Measurements from ENCODE around the gene DVL1.

Gene DVL1

DNA sequence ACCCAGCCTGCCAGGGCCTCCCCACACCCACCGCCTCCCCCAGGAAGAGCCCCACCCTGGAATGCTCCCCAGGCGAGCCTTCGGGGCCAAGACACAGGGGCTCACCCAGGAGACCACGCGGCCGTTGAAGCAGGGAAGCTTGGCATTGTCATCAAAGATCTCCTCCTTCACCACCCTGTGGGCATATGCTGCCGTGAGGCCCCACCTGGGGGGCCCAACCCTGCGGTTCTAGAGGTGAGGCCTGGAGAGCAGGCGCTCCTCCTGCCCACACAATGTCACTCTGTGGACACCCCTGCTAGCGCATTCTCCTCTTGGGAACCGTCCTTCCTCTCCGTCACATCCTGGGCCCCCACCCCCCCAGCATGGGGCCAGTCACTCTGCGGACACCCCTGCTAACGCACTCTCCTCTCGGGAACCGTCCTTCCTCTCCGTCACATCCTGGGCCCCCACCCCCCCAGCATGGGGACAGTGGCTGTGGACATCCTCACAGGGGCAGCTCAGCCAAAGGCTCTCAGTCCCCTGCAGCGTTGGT, 6.6 kb downstream of the DVL1 start:
- peaks cover 5% of the 10 kb centered on the region; the same call in 1 of the 2 replicates for H3K9me3 ChIP-seq (ENCODE audit: control insufficient read depth, insufficient read depth, low read length)
- H3K27ac ChIP-seq (ENCODE audit: low read depth, low read length) = no peak overlapping the region
- no peak overlapping the region for H3K4me2 ChIP-seq (ENCODE audit: low read length)
- peaks cover 44% of the 10 kb centered on the region for H3K79me2 ChIP-seq (ENCODE audit: control insufficient read depth, low read length)
- H3K4me3 ChIP-seq (ENCODE audit: low read length) = no peak overlapping the region
- H3K36me3 ChIP-seq (ENCODE audit: control insufficient read depth, low read length) = peaks cover 25% of the 10 kb centered on the region
- H3K27me3 ChIP-seq (ENCODE audit: control insufficient read depth, low read length) = no peaks in the 10 kb centered on the region
- H3K4me1 ChIP-seq (ENCODE audit: control insufficient read depth, low read length) = peaks cover under 1% of the 10 kb centered on the region
- no peaks in the 10 kb centered on the region for H3F3A ChIP-seq (ENCODE audit: control insufficient read depth, insufficient read depth)
- no peaks in the 10 kb centered on the region for H3K9me2 ChIP-seq (replicated peaks; ENCODE audit: control insufficient read depth, low read length)
- peaks cover 4% of the 10 kb centered on the region; the same call in 1 of the 2 replicates for H4K20me1 ChIP-seq (ENCODE audit: control insufficient read depth, insufficient read depth, low read depth, low read length)
- no peak for TF ChIP-seq EZH2phosphoT487 (IDR thresholded peaks at IDR 0.05; ENCODE audit: borderline replicate concordance, low read length)
- no peak for TF ChIP-seq CTCF (IDR thresholded peaks at IDR 0.05; ENCODE audit: low read depth, low read length, poor library complexity, severe bottlenecking)

DNA sequence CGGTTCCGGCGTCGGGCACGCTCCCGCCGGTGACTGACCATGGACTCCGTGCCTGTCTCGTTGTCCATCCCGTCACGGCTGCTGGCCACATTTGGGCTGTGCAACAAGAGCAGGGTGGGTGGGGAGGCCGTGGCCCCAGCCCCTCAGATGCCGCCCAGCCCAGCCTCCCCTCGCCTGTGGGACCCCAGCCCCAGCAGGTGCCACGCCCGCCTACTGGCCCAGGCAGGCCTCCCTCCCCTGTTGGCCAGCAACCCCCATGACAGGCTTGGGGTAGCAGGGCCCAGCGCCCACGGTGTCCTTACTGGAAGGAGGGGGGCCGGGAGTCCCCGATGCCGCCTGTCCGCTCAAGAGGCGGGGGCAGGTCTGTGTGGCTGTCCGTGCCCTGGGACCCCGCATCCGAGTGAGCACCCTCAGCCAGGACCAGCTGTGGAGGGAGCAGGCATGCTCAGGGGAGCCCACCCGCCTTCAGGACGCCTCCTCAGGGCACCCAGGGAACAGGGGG, 7.1 kb downstream of the DVL1 start:
- Histone ChIP-seq H3K27ac (ENCODE audit: low read depth, low read length) (no peak overlapping the region), H3K9me2 (replicated peaks; ENCODE audit: control insufficient read depth, low read length) (no peaks in the 10 kb centered on the region), H3F3A (ENCODE audit: control insufficient read depth, insufficient read depth) (no peaks in the 10 kb centered on the region), H3K4me1 (ENCODE audit: control insufficient read depth, low read length) (no peaks in the 10 kb centered on the region), H3K9me3 (ENCODE audit: control insufficient read depth, insufficient read depth, low read length) (peaks cover 5% of the 10 kb centered on the region; the same call in 1 of the 2 replicates), H3K79me2 (ENCODE audit: control insufficient read depth, low read length) (peaks cover 38% of the 10 kb centered on the region), H3K4me3 (ENCODE audit: low read length) (no peak overlapping the region), H3K36me3 (ENCODE audit: control insufficient read depth, low read length) (peaks cover 29% of the 10 kb centered on the region), H3K27me3 (ENCODE audit: control insufficient read depth, low read length) (no peaks in the 10 kb centered on the region), H3K4me2 (ENCODE audit: low read length) (no peak overlapping the region), H4K20me1 (ENCODE audit: control insufficient read depth, insufficient read depth, low read depth, low read length) (peaks cover 8% of the 10 kb centered on the region; the same call in 1 of the 2 replicates)
- TF ChIP-seq CTCF (IDR thresholded peaks at IDR 0.05; ENCODE audit: low read depth, low read length, poor library complexity, severe bottlenecking) (no peak), EZH2phosphoT487 (IDR thresholded peaks at IDR 0.05; ENCODE audit: borderline replicate concordance, low read length) (no peak)

- H3K27ac ChIP-seq (ENCODE audit: low read depth, low read length) = no peak overlapping the region
- no peaks in the 10 kb centered on the region for H3F3A ChIP-seq (ENCODE audit: control insufficient read depth, insufficient read depth)
These were observed 7.6 kb downstream of the DVL1 start for GRCh38 chr1:1341549-1342021.

More at GRCh38 chr1:1341549-1342021, 7.6 kb downstream of the DVL1 start:
- H3K27me3 ChIP-seq (ENCODE audit: control insufficient read depth, low read length) = no peaks in the 10 kb centered on the region
- H3K9me3 ChIP-seq (ENCODE audit: control insufficient read depth, insufficient read depth, low read length) = peaks cover 5% of the 10 kb centered on the region; the same call in 1 of the 2 replicates
- no peak overlapping the region for H3K4me2 ChIP-seq (ENCODE audit: low read length)
- peaks cover 33% of the 10 kb centered on the region for H3K79me2 ChIP-seq (ENCODE audit: control insufficient read depth, low read length)
- no peak overlapping the region for H3K4me3 ChIP-seq (ENCODE audit: low read length)
- no peaks in the 10 kb centered on the region for H3K9me2 ChIP-seq (replicated peaks; ENCODE audit: control insufficient read depth, low read length)
- TF ChIP-seq CTCF (IDR thresholded peaks at IDR 0.05; ENCODE audit: low read depth, low read length, poor library complexity, severe bottlenecking) (no peak), EZH2phosphoT487 (IDR thresholded peaks at IDR 0.05; ENCODE audit: borderline replicate concordance, low read length) (no peak)
- H3K4me1 ChIP-seq (ENCODE audit: control insufficient read depth, low read length) = no peaks in the 10 kb centered on the region
- peaks cover 29% of the 10 kb centered on the region for H3K36me3 ChIP-seq (ENCODE audit: control insufficient read depth, low read length)
- peaks cover 8% of the 10 kb centered on the region; the same call in 1 of the 2 replicates for H4K20me1 ChIP-seq (ENCODE audit: control insufficient read depth, insufficient read depth, low read depth, low read length)
